ENCODE measurements around the gene ERBB2. TPM values are rescaled to one million over a fixed set of nuclear protein-coding genes. Genes with fewer than 3 reads are reported as not detected.

The ERBB2 gene
- total and polyA plus RNA-seq, 9 of the 15 experiments (the other 6 are each of a cell fraction or from before 2014, with no cell fraction given), result 0.74 to 5.6 (median 3.3) TPM

GRCh38 chr17:39667262-39667944 lies 32.5 kb upstream of the ERBB2 start (continued):
- TF ChIP-seq TBP (optimal IDR thresholded peaks at IDR 0.05; ENCODE audit: low read depth, low read length) (peak; percentile 59), TCF3 (CRISPR knock-in tag; IDR thresholded peaks at IDR 0.05) (no peak; the same call in 1 of the 2 replicates), BCOR (IDR thresholded peaks at IDR 0.05) (peak; percentile 35; the same call in 1 of the 2 replicates), MYC (IDR thresholded peaks at IDR 0.05; ENCODE audit: low read depth, low read length) (peak; percentile 39; the same call in 1 of the 2 replicates), MYC (CRISPR knock-in tag; IDR thresholded peaks at IDR 0.05; ENCODE audit: borderline replicate concordance, low read depth) (no peak), CBFA2T3 (IDR thresholded peaks at IDR 0.05) (peak; percentile 82), XRCC5 (IDR thresholded peaks at IDR 0.05; ENCODE audit: low read depth, low read length) (no peak), TAF1 (IDR thresholded peaks at IDR 0.05; ENCODE audit: control insufficient read depth, extremely low read depth, insufficient read depth, low read length, severe bottlenecking) (peak; percentile 35), ZNF197 (CRISPR knock-in tag; IDR thresholded peaks at IDR 0.05; ENCODE audit: low read depth) (no peak), MAZ (CRISPR knock-in tag; conservative IDR thresholded peaks at IDR 0.05 in 1 of 2, IDR thresholded peaks at IDR 0.05 in 1 of 2) (peak; percentile 68 to 94), ZNF146 (CRISPR knock-in tag; IDR thresholded peaks at IDR 0.05; ENCODE audit: unreplicated experiment) (no peak), GABPB1 (CRISPR knock-in tag; IDR thresholded peaks at IDR 0.05) (no peak), GABPA (tag; conservative IDR thresholded peaks at IDR 0.05; ENCODE audit: low read depth) (peak; percentile 62), GATAD2A (IDR thresholded peaks at IDR 0.05) (peak; percentile 84), GATAD2B (IDR thresholded peaks at IDR 0.05; ENCODE audit: borderline replicate concordance) (peak; percentile 85), NCOA1 (IDR thresholded peaks at IDR 0.05; ENCODE audit: low read depth) (peak; percentile 43; the same call in 1 of the 2 replicates), KDM1A (IDR thresholded peaks at IDR 0.05) (peak in 1 of 2 experiments; percentile 18; a peak in 1 of 4 replicates), KAT8 (IDR thresholded peaks at IDR 0.05; ENCODE audit: low read depth) (no peak), ZFX (CRISPR knock-in tag; IDR thresholded peaks at IDR 0.05) (peak; percentile 42), NONO (IDR thresholded peaks at IDR 0.05; ENCODE audit: low read depth in 2 of 2, low read length in 1 of 2) (no peak), ZNF3 (CRISPR knock-in tag; IDR thresholded peaks at IDR 0.05) (no peak), LEF1 (IDR thresholded peaks at IDR 0.05) (peak; percentile 94), PCBP1 (IDR thresholded peaks at IDR 0.05; ENCODE audit: low read depth, low read length, poor library complexity, severe bottlenecking) (peak; percentile 86), CBX5 (IDR thresholded peaks at IDR 0.05; ENCODE audit: borderline replicate concordance, low read depth) (0 out of 2 replicates have a peak, but pooled peaks have one; percentile 20), EGR1 (conservative IDR thresholded peaks at IDR 0.05) (peak; percentile 62), ZNF449 (CRISPR knock-in tag; IDR thresholded peaks at IDR 0.05) (no peak), DEAF1 (CRISPR knock-in tag; IDR thresholded peaks at IDR 0.05) (0 out of 2 replicates have a peak, but pooled peaks have one; percentile 23), RB1 (IDR thresholded peaks at IDR 0.05; ENCODE audit: low read depth) (peak; percentile 56; the same call in 1 of the 2 replicates)
